Measurements from ENCODE around the gene TIGD1. TPM values are rescaled to one million over a fixed set of nuclear protein-coding genes. Genes with fewer than 3 reads are reported as not detected.

The TIGD1 gene
- total RNA-seq, 4 donors from 2014 or later = 4.6 to 16.3 (median 7.9) TPM

DNA sequence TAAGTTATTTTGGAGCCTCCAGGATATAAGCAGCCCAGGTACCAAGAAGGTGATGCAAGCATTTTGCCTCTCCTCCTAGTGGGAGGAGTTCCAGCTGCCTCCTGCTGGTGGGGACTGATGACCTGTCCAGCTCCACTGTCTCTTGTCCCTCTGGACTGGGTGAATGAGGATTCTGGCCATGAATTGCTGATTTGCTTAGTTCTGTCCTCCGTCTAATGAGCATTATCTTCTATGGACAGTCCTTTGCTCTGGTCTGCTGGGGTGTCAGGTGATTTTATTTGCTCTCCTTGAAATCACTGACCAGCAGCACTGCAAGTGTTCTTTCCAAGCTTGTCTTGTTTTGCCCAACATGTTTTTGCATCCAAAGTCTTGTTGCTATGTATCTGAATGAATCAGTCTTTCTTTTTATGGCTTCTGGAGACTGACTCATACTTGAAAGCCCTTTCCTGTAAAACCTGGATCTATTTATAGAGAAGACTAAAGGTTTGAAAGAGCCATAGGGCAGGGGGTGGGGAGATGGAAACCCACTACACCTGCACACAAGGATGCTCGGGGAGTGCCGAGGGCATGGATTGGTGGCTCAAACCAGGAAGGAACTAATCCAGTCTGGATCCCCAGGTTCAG, 42.5 kb upstream of the TIGD1 start:
- Histone ChIP-seq H3K4me3 (no peak overlapping the region), H3K27ac (peak overlapping the region; percentile 70), H3K27me3 (no peaks in the 10 kb centered on the region), H3K9me3 (no peaks in the 10 kb centered on the region), H3K36me3 (no peaks in the 10 kb centered on the region), H3K4me1 (peaks cover 35% of the 10 kb centered on the region)
- 46% methylated on average over 3 of the region's 3 CpGs for WGBS
- no peak for DNase-seq (ENCODE audit: low spot score in 2 of 2)
- no peak for TF ChIP-seq POLR2A (IDR thresholded peaks at IDR 0.05)

DNA sequence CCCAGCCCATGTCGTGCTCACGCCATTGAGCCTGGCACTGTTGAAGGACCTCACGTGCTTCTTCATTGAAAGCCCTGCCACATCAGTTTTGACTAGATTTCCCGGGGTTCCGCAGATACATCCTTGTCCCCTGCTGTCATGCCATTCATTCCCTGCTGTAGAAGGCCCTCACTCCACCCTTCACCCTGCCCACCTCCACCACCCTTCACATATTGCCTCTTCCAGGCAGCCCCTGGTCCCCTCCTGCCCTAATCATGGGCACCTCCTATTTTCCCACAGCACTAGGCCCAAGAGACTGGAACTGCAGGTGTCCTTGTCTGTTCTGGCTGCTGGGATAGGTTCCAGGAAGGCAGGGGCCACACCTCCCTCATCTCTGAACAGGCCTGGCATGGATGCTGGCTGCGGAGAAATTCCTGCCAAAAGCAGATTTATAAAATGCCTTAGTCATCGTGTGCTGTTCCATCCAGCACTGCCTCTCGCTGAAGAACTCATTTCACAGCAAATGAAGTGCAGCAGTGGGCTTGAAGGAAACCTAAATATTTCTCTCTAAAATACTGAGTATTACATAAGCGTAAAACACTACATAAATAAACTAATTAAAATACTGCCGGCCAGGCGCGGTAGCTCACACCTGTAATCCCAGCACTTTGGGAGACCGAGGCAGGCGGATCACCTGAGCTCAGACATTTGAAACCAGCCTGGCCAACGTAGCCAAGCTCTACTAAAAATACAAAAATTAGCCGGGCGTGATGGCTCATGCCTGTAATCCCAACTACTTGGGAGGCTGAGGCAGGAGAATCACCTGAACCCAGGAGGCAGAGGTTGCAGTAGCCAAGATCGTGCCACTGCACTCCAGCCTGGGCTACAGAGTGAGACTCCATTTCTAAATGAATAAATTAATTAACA, 38.6 kb upstream of the TIGD1 start:
- H3K27ac ChIP-seq = peak overlapping the region; percentile 62
- peaks cover 39% of the 10 kb centered on the region for H3K4me1 ChIP-seq
- no peak overlapping the region for H3K4me3 ChIP-seq
- H3K27me3 ChIP-seq = no peaks in the 10 kb centered on the region
- no peaks in the 10 kb centered on the region for H3K36me3 ChIP-seq
- no peak for TF ChIP-seq POLR2AphosphoS5 (IDR thresholded peaks at IDR 0.05)
- no peaks in the 10 kb centered on the region for H3K9me3 ChIP-seq
- WGBS = 51% methylated on average over 18 of the region's 18 CpGs
- no peak for DNase-seq (ENCODE audit: low spot score in 2 of 2)

DNA sequence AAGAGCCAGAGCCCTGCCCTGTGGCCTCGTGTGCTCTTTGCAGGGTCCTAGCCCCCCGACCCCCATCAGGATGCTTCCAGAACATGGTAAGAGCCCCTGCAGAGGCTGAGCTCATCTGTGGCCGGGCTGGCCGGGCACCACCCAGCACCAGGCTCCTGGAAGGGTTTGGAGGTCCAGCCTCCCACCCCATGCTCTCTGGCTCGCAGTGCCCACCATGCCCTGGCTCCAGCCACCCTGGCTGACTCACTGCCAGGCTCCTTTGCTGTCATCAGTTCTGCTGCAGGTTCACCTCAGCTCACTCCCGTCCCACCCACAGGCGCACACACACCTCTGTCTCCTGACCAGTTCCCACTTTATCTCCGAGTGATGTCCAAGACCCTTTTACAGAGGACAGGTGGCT, 37.7 kb upstream of the TIGD1 start:
- DNase-seq (ENCODE audit: low spot score in 2 of 2) = no peak
- no peak overlapping the region for H3K4me3 ChIP-seq
- H3K9me3 ChIP-seq = no peaks in the 10 kb centered on the region
- H3K36me3 ChIP-seq = no peaks in the 10 kb centered on the region
- H3K27me3 ChIP-seq = no peaks in the 10 kb centered on the region
- TF ChIP-seq, protein P1, sequence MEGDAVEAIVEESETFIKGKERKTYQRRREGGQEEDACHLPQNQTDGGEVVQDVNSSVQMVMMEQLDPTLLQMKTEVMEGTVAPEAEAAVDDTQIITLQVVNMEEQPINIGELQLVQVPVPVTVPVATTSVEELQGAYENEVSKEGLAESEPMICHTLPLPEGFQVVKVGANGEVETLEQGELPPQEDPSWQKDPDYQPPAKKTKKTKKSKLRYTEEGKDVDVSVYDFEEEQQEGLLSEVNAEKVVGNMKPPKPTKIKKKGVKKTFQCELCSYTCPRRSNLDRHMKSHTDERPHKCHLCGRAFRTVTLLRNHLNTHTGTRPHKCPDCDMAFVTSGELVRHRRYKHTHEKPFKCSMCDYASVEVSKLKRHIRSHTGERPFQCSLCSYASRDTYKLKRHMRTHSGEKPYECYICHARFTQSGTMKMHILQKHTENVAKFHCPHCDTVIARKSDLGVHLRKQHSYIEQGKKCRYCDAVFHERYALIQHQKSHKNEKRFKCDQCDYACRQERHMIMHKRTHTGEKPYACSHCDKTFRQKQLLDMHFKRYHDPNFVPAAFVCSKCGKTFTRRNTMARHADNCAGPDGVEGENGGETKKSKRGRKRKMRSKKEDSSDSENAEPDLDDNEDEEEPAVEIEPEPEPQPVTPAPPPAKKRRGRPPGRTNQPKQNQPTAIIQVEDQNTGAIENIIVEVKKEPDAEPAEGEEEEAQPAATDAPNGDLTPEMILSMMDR (IDR thresholded peaks at IDR 0.05) = no peak
- no peak for TF ChIP-seq EP300 (IDR thresholded peaks at IDR 0.05)
- TF ChIP-seq POLR2A (IDR thresholded peaks at IDR 0.05) = no peak
- no peak for TF ChIP-seq POLR2AphosphoS5 (IDR thresholded peaks at IDR 0.05)
- WGBS = 87% methylated on average over 7 of the region's 8 CpGs
- no peak overlapping the region for H3K27ac ChIP-seq
- peaks cover 31% of the 10 kb centered on the region for H3K4me1 ChIP-seq

DNA sequence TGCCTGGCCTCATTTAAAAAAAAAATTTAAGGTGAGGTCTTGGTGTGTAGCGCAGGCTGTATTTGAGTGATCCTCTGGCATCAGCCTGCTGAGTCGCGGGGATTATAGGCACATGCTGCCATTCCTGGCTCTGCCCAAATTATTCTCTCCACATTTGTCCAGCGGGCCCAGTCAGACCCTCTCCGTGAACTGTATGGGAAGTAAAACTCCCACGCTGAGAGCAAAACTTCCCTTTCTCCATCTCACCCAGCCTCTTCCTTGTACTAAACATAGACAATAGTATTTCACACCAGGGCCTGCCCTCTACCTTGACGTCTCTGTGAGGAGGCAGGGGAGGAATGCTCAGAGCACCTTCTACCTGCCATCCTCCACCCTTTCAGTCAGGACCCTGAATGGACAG, 37.2 kb upstream of the TIGD1 start:
- no peak overlapping the region for H3K27ac ChIP-seq
- H3K9me3 ChIP-seq = no peaks in the 10 kb centered on the region
- H3K27me3 ChIP-seq = no peaks in the 10 kb centered on the region
- TF ChIP-seq, protein P1 (IDR thresholded peaks at IDR 0.05) = no peak
- TF ChIP-seq POLR2AphosphoS5 (IDR thresholded peaks at IDR 0.05) (no peak), POLR2A (IDR thresholded peaks at IDR 0.05) (no peak), EP300 (IDR thresholded peaks at IDR 0.05) (no peak)
- peaks cover 3% of the 10 kb centered on the region for H3K36me3 ChIP-seq
- no peak for DNase-seq (ENCODE audit: low spot score in 2 of 2)
- WGBS = 77% methylated on average over 7 of the region's 7 CpGs
- peaks cover 26% of the 10 kb centered on the region for H3K4me1 ChIP-seq
- H3K4me3 ChIP-seq = no peak overlapping the region

DNA sequence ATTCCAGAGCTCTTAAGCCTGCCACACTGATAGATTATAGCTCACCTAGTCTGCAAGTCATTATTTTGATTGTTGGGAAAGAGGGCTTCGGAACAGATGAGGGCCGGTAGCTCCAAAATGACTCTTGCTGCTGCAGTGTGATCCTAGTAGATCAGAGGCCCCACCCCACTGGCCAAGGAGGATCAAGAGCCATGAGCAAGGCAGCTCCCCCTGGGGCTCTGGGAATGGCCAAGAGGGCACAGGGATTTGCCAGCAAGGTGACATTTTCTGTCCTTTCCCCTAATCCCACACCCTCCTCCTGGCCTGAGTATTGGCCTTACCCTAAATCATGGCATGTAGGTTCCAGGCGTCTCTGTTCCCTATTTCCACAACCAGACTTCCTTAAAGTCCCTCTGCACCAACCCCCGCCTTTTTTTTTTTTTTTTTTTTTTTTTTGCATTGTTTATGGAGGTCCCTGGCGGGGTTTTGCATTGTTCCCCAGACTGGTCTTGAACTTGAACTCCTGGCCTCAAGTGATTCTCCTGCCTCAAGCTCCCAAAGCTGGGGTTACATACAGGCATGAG, 36.7 kb upstream of the TIGD1 start:
- peaks cover 25% of the 10 kb centered on the region for H3K4me1 ChIP-seq
- no peaks in the 10 kb centered on the region for H3K9me3 ChIP-seq
- no peak overlapping the region for H3K27ac ChIP-seq
- H3K36me3 ChIP-seq = peaks cover 6% of the 10 kb centered on the region
- H3K4me3 ChIP-seq = no peak overlapping the region
- DNase-seq (ENCODE audit: low spot score in 2 of 2) = no peak
- 85% methylated on average over 5 of the region's 5 CpGs for WGBS
- TF ChIP-seq POLR2AphosphoS5 (IDR thresholded peaks at IDR 0.05) = no peak
- TF ChIP-seq, protein P1 (IDR thresholded peaks at IDR 0.05) = no peak
- TF ChIP-seq POLR2A (IDR thresholded peaks at IDR 0.05) = no peak
- no peak for TF ChIP-seq EP300 (IDR thresholded peaks at IDR 0.05)
- H3K27me3 ChIP-seq = no peaks in the 10 kb centered on the region

DNA sequence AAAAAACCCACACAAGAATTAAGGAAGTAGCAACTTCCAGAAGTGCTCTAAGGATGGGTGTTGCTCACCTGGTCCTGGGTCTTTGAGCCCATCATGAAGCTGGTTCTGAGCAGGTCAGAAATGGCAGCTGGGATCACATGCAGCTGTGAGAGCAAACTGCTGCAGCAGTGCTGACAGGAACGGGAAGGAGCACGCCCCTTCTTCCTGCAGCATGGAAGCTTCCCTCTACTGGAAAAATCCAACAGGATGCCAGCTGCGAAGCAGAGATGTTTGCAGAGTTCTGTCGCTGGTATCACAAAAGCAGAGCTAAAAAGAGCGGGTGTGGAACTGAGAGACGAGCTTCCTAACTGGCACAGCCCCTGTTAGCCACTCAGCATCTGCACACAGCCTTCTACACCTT, 33.9 kb upstream of the TIGD1 start:
- Histone ChIP-seq H3K27ac (no peak overlapping the region), H3K27me3 (no peaks in the 10 kb centered on the region), H3K36me3 (peaks cover 25% of the 10 kb centered on the region), H3K9me3 (no peaks in the 10 kb centered on the region), H3K4me1 (peaks cover 20% of the 10 kb centered on the region), H3K4me3 (no peak overlapping the region)
- 77% methylated on average over 6 of the region's 6 CpGs for WGBS
- no peak for DNase-seq (ENCODE audit: low spot score in 2 of 2)
- TF ChIP-seq, protein P1 (IDR thresholded peaks at IDR 0.05) = no peak
- no peak for TF ChIP-seq POLR2A (IDR thresholded peaks at IDR 0.05)
- no peak for TF ChIP-seq POLR2AphosphoS5 (IDR thresholded peaks at IDR 0.05)
- TF ChIP-seq EP300 (IDR thresholded peaks at IDR 0.05) = no peak
